SJSA1 (cell line): ENCODE results near the gene TNK1. TPM values are rescaled to one million over a fixed set of nuclear protein-coding genes. Genes with fewer than 3 reads are reported as not detected.

ENCODE experiments used
- DNase-seq, 2 experiments: peaks; one replicate each; pipeline ENCODE4 v3.0.0-alpha.2; 2015 to 2020; ENCODE audit warnings: low spot score in 2 of 2, low read depth in 1 of 2
- H3K27ac ChIP-seq: fragments of 250-450 bp; sonication (Bioruptor Pico); 2 replicates; pipeline ENCODE4 v1.5.1; 2020; ENCODE audit warnings: mild to moderate bottlenecking, moderate library complexity
- H3K27me3 ChIP-seq: fragments of 250-450 bp; sonication (Bioruptor Pico); replicated peaks from 2 replicates; pipeline ENCODE4 v1.5.1; 2020; ENCODE audit warnings: mild to moderate bottlenecking, moderate library complexity
- H3K36me3 ChIP-seq: fragments of 250-450 bp; sonication (Bioruptor Pico); 2 replicates; pipeline ENCODE4 v1.5.1; 2020; ENCODE audit warnings: mild to moderate bottlenecking
- H3K4me1 ChIP-seq: fragments of 250-450 bp; sonication (Bioruptor Pico); replicated peaks from 2 replicates; pipeline ENCODE4 v1.6.1; 2021; ENCODE audit warnings: mild to moderate bottlenecking
- H3K4me3 ChIP-seq: fragments of 250-450 bp; sonication (Bioruptor Pico); 2 replicates; pipeline ENCODE4 v1.5.1; 2020; ENCODE audit warnings: mild to moderate bottlenecking
- H3K9me3 ChIP-seq: fragments of 250-450 bp; sonication (Bioruptor Pico); replicated peaks from 2 replicates; pipeline ENCODE4 v1.5.1; 2020; ENCODE audit warnings: mild to moderate bottlenecking
- total RNA-seq: library from RNA; depleted of rRNA; stranded (reverse); fragments of >200 nt; shearing (Covaris generic); gene quantifications from 2 replicates; pipeline ENCODE4 v1.2.3, GENCODE V29; 2014

Gene TNK1
- total RNA-seq, 1 experiment from 2014 or later = not detected

DNA sequence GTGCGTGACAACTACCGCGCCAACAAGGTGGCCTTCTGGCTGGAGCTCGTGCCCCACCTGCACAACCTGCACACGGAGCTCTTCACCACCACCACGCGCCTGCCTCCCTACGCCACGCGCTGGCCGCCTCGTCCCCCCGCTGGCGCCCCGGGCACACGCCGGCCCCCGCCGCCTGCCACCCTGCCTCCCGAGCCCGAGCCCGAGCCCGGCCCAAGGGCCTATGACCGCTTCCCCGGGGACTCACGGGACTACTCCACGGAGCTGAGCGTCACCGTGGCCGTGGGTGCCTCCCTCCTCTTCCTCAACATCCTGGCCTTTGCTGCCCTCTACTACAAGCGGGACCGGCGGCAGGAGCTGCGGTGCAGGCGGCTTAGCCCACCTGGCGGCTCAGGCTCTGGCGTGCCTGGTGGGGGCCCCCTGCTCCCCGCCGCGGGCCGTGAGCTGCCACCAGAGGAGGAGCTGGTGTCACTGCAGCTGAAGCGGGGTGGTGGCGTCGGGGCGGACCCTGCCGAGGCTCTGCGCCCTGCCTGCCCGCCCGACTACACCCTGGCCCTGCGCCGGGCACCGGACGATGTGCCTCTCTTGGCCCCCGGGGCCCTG lies 36.3 kb downstream of the TNK1 start:
- Histone ChIP-seq H3K4me1 (no peaks in the 10 kb centered on the region), H3K4me3 (no peak overlapping the region), H3K36me3 (no peaks in the 10 kb centered on the region), H3K27ac (no peak overlapping the region), H3K27me3 (no peaks in the 10 kb centered on the region), H3K9me3 (no peaks in the 10 kb centered on the region)
- no peak for DNase-seq

- Histone ChIP-seq H3K4me3 (no peak overlapping the region), H3K36me3 (no peaks in the 10 kb centered on the region), H3K27me3 (no peaks in the 10 kb centered on the region), H3K9me3 (no peaks in the 10 kb centered on the region), H3K27ac (no peak overlapping the region), H3K4me1 (no peaks in the 10 kb centered on the region)
- DNase-seq = no peak
Measured at GRCh38 chr17:7418472-7419152, 37.7 kb downstream of the TNK1 start.

GRCh38 chr17:7419819-7420610 lies 39.1 kb downstream of the TNK1 start, which contains the start of gene SPEM1:
TSS of gene SPEM1 (plus strand) at chr17:7420324. CDS start at chr17:7420385, 61 bp downstream.
- Histone ChIP-seq H3K4me1 (no peaks in the 10 kb centered on the region), H3K36me3 (no peaks in the 10 kb centered on the region), H3K27me3 (no peaks in the 10 kb centered on the region), H3K27ac (no peak within 1 kb of the TSS), H3K9me3 (no peaks in the 10 kb centered on the region), H3K4me3 (no peak within 1 kb of the TSS)
- no peak for DNase-seq

DNA sequence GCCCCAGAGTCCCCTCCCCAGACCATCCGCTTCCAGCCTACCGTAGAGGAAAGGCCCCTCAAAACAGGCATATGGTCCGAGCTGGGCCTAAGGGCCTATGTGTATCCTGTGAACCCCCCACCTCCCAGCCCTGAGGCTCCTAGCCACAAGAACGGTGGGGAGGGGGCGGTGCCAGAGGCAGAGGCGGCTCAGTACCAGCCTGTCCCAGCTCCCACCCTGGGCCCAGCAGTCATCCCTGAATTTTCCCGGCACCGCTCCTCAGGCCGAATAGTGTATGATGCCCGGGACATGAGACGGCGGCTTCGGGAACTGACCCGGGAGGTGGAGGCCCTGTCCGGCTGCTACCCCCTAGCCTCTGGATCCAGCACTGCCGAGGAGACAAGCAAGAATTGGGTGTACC lies 40.3 kb downstream of the TNK1 start:
- H3K9me3 ChIP-seq = no peaks in the 10 kb centered on the region
- no peaks in the 10 kb centered on the region for H3K36me3 ChIP-seq
- no peak for DNase-seq
- H3K27me3 ChIP-seq = no peaks in the 10 kb centered on the region
- H3K4me3 ChIP-seq = no peak overlapping the region
- no peak overlapping the region for H3K27ac ChIP-seq
- no peaks in the 10 kb centered on the region for H3K4me1 ChIP-seq

GRCh38 chr17:7423679-7424078 lies 42.8 kb downstream of the TNK1 start:
- DNase-seq = no peak
- no peaks in the 10 kb centered on the region for H3K36me3 ChIP-seq
- H3K27me3 ChIP-seq = no peaks in the 10 kb centered on the region
- H3K9me3 ChIP-seq = no peaks in the 10 kb centered on the region
- no peak overlapping the region for H3K27ac ChIP-seq
- H3K4me3 ChIP-seq = no peak overlapping the region
- H3K4me1 ChIP-seq = no peaks in the 10 kb centered on the region

- Histone ChIP-seq H3K4me3 (no peak within 1 kb of the TSS), H3K4me1 (no peaks in the 10 kb centered on the region), H3K9me3 (no peaks in the 10 kb centered on the region), H3K27me3 (no peaks in the 10 kb centered on the region), H3K36me3 (no peaks in the 10 kb centered on the region), H3K27ac (no peak within 1 kb of the TSS)
- DNase-seq = no peak
Measured at GRCh38 chr17:7425316-7425715, 44.4 kb downstream of the TNK1 start, which contains the start of gene SPEM2. TSS of gene SPEM2 (plus strand) at chr17:7425616. CDS start at chr17:7425689, 73 bp downstream.

GRCh38 chr17:7425756-7426155 lies 44.9 kb downstream of the TNK1 start:
- H3K27ac ChIP-seq = no peak overlapping the region
- H3K4me1 ChIP-seq = no peaks in the 10 kb centered on the region
- H3K9me3 ChIP-seq = no peaks in the 10 kb centered on the region
- H3K27me3 ChIP-seq = no peaks in the 10 kb centered on the region
- H3K36me3 ChIP-seq = no peaks in the 10 kb centered on the region
- no peak overlapping the region for H3K4me3 ChIP-seq
- no peak for DNase-seq

GRCh38 chr17:7426203-7426863 lies 45.4 kb downstream of the TNK1 start:
- DNase-seq = no peak
- H3K27ac ChIP-seq = no peak overlapping the region
- H3K36me3 ChIP-seq = no peaks in the 10 kb centered on the region
- H3K4me1 ChIP-seq = no peaks in the 10 kb centered on the region
- H3K27me3 ChIP-seq = no peaks in the 10 kb centered on the region
- H3K9me3 ChIP-seq = no peaks in the 10 kb centered on the region
- no peak overlapping the region for H3K4me3 ChIP-seq

DNA sequence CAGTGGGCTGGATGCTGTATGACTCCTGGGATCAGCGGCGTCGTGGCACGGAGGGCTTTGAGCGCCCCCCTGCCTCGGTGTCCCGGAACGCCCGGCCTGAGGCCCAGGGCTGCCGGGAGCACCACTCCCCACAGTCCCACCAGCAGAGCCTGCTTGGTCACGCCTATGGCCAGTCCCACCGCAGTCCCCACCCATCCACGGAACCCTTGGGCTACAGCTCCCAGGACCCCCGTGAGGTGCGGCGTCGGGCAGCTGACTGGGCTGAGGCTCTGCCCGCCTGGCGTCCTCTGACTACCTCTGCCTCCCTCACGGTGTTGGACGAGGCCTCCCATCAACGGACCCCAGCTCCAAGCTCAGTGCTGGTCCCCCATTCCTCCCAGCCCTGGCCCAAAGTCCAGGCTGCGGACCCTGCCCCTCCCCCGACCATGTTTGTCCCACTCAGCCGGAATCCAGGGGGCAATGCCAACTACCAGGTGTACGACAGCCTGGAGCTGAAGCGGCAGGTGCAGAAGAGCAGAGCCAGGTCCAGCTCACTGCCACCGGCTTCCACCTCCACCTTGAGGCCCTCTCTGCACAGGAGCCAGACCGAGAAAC lies 46.1 kb downstream of the TNK1 start:
- no peaks in the 10 kb centered on the region for H3K4me1 ChIP-seq
- no peak overlapping the region for H3K27ac ChIP-seq
- no peaks in the 10 kb centered on the region for H3K36me3 ChIP-seq

GRCh38 chr17:7427549-7427948 lies 46.7 kb downstream of the TNK1 start:
- Histone ChIP-seq H3K4me3 (no peak overlapping the region), H3K36me3 (no peaks in the 10 kb centered on the region), H3K27me3 (no peaks in the 10 kb centered on the region), H3K9me3 (no peaks in the 10 kb centered on the region), H3K4me1 (no peaks in the 10 kb centered on the region), H3K27ac (no peak overlapping the region)
- no peak for DNase-seq

More for the DNA sequence above, 46.1 kb downstream of the TNK1 start:
- Histone ChIP-seq H3K27me3 (no peaks in the 10 kb centered on the region), H3K4me3 (no peak overlapping the region), H3K9me3 (no peaks in the 10 kb centered on the region)
- DNase-seq = no peak

DNA sequence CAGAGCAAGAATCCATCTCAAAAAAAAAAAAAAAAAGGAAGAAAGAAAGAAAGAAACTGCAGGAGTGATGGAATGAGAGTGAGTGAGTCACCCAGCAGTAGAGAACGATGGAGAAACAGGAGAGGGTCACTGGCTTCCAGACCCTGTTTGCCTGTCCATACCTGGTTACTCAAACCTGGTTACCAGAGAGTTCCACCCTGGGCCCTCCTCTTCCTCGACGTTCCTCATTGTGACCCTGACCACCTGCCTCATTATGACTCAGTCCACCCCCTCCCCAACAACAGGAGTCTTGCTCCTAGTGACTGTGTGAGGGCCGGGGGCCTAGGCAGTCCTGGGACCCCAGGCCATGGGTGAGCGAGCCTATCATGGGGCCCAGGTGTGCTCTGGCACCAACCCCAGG lies 47.7 kb downstream of the TNK1 start, which contains the start of gene SPEM3:
Gene SPEM3 (plus strand): TSS at position 301 of the 400 bp plus-strand sequence. CDS start 46 bp downstream, at position 347.
- no peaks in the 10 kb centered on the region for H3K36me3 ChIP-seq
- no peaks in the 10 kb centered on the region for H3K4me1 ChIP-seq
- DNase-seq = no peak
- no peaks in the 10 kb centered on the region for H3K27me3 ChIP-seq
- H3K4me3 ChIP-seq = no peak within 1 kb of the TSS
- no peaks in the 10 kb centered on the region for H3K9me3 ChIP-seq
- no peak within 1 kb of the TSS for H3K27ac ChIP-seq

DNA sequence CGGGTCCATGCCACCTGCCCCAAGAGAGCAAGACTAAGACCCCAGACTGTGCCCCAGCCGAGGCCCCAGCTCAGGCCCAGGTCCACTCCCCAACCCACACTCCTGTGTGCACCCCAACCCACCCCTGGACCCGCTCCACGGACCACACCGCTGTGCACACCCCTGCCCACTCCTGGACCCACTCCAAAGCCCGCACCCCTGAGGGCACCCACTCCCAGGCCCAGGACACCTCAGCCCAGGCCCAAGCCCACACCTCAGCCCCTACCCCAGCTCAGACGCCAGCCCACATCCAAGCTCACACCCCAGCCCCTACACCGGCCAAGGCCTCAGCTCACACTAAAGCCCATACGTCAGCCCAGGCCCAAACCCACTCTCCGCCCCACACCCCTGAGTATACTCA lies 48.8 kb downstream of the TNK1 start:
- no peaks in the 10 kb centered on the region for H3K27me3 ChIP-seq
- no peak overlapping the region for H3K27ac ChIP-seq
- H3K4me1 ChIP-seq = no peaks in the 10 kb centered on the region
- H3K4me3 ChIP-seq = no peak overlapping the region
- no peaks in the 10 kb centered on the region for H3K36me3 ChIP-seq
- no peak for DNase-seq
- no peaks in the 10 kb centered on the region for H3K9me3 ChIP-seq

DNA sequence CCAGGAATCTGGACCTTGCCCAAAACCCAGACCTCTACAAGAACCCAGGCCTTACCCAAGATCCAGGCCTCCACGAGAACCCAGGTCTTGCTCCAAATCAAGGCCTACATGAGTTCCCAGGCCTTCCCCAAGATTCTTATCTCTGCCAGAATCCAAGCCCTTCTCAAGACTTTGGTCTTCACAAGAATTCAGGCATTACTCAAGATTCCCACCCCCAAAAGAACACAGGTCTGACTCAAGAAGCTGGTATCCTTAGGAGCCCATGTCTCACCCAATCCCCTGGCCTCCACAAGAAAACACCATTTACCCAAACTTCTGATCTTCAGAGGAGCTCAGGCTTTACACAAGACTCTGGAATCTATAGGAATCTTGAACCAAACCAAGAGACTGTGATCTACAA lies 50.3 kb downstream of the TNK1 start:
- no peak for DNase-seq

More for the DNA sequence above, 50.3 kb downstream of the TNK1 start:
- Histone ChIP-seq H3K27me3 (0 out of 2 replicates have a peak, but pooled peaks cover 4% of the 10 kb centered on the region), H3K4me3 (no peak overlapping the region), H3K9me3 (no peaks in the 10 kb centered on the region), H3K36me3 (no peaks in the 10 kb centered on the region), H3K27ac (no peak overlapping the region), H3K4me1 (peaks cover 10% of the 10 kb centered on the region)
